HepG2 (cell line): ENCODE results near the gene KRTAP1-5.

ENCODE experiments used
- BHLHE40 ChIP-seq: IDR thresholded peaks from 2 replicates; pipeline ENCODE4 v1.6.1; 2011; ENCODE audit warnings: low read length, improper control_type of control experiment
- CAMTA2 ChIP-seq: sonication (generic); formaldehyde crosslinking; IDR thresholded peaks from 2 replicates; pipeline ENCODE4 v1.4.0; 2020; ENCODE audit warnings: mild to moderate bottlenecking, missing genetic modification reagents, borderline replicate concordance
- MYC ChIP-seq: sonication (generic); formaldehyde crosslinking; IDR thresholded peaks from 2 replicates; pipeline ENCODE4 v1.9.0; 2021; ENCODE audit warnings: missing genetic modification reagents, borderline replicate concordance
- TBL1XR1 ChIP-seq: fragments of 150-350 bp; IDR thresholded peaks from 2 replicates; pipeline ENCODE4 v1.6.1; 2014; ENCODE audit warnings: borderline replicate concordance, low read length; ENCODE audit not compliant: partially characterized antibody
- TSC22D2 ChIP-seq: sonication (generic); formaldehyde crosslinking; IDR thresholded peaks from 2 replicates; pipeline ENCODE4 v1.5.1; 2020; ENCODE audit warnings: missing genetic modification reagents, mild to moderate bottlenecking, borderline replicate concordance
- ZNF674 ChIP-seq: sonication (generic); formaldehyde crosslinking; IDR thresholded peaks from 2 replicates; pipeline ENCODE4 v1.5.0; 2020; ENCODE audit warnings: low read depth, mild to moderate bottlenecking, missing genetic modification reagents
- TF ChIP-seq, protein P1 (sequence below), 2 experiments: sonication (generic) in 1 of 2; formaldehyde crosslinking in 1 of 2; IDR thresholded peaks; 2 replicates each; pipeline versions ENCODE4 v1.4.0 to v1.6.1; 2018 to 2020; ENCODE audit warnings: missing genetic modification reagents in 2 of 2, borderline replicate concordance in 1 of 2, low read depth in 1 of 2, mild to moderate bottlenecking in 1 of 2, missing biosample characterization in 1 of 2
- TF ChIP-seq, protein P2 (sequence below): sonication (generic); formaldehyde crosslinking; conservative IDR thresholded peaks from 2 replicates; pipeline ENCODE4 v1.8.0; 2022; ENCODE audit warnings: mild to moderate bottlenecking, moderate library complexity, missing genetic modification reagents
- TF ChIP-seq, protein P3 (sequence below): sonication (generic); formaldehyde crosslinking; IDR thresholded peaks from 2 replicates; pipeline ENCODE4 v1.4.0; 2020; ENCODE audit warnings: low read depth, mild to moderate bottlenecking, missing genetic modification reagents

- TF ChIP-seq TBL1XR1 (no peak), CAMTA2 (no peak), TSC22D2 (no peak), ZNF674 (CRISPR knock-in tag) (no peak), BHLHE40 (no peak), MYC (CRISPR knock-in tag) (no peak)
- TF ChIP-seq, protein P1, sequence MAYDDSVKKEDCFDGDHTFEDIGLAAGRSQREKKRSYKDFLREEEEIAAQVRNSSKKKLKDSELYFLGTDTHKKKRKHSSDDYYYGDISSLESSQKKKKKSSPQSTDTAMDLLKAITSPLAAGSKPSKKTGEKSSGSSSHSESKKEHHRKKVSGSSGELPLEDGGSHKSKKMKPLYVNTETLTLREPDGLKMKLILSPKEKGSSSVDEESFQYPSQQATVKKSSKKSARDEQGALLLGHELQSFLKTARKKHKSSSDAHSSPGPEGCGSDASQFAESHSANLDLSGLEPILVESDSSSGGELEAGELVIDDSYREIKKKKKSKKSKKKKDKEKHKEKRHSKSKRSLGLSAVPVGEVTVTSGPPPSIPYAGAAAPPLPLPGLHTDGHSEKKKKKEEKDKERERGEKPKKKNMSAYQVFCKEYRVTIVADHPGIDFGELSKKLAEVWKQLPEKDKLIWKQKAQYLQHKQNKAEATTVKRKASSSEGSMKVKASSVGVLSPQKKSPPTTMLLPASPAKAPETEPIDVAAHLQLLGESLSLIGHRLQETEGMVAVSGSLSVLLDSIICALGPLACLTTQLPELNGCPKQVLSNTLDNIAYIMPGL (CRISPR knock-in tag; IDR thresholded peaks at IDR 0.05; ENCODE audit: borderline replicate concordance in 1 of 2, low read depth in 1 of 2) = no peak
- TF ChIP-seq, protein P2, sequence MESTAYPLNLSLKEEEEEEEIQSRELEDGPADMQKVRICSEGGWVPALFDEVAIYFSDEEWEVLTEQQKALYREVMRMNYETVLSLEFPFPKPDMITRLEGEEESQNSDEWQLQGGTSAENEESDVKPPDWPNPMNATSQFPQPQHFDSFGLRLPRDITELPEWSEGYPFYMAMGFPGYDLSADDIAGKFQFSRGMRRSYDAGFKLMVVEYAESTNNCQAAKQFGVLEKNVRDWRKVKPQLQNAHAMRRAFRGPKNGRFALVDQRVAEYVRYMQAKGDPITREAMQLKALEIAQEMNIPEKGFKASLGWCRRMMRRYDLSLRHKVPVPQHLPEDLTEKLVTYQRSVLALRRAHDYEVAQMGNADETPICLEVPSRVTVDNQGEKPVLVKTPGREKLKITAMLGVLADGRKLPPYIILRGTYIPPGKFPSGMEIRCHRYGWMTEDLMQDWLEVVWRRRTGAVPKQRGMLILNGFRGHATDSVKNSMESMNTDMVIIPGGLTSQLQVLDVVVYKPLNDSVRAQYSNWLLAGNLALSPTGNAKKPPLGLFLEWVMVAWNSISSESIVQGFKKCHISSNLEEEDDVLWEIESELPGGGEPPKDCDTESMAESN (CRISPR knock-in tag) = no peak
- TF ChIP-seq, protein P3, sequence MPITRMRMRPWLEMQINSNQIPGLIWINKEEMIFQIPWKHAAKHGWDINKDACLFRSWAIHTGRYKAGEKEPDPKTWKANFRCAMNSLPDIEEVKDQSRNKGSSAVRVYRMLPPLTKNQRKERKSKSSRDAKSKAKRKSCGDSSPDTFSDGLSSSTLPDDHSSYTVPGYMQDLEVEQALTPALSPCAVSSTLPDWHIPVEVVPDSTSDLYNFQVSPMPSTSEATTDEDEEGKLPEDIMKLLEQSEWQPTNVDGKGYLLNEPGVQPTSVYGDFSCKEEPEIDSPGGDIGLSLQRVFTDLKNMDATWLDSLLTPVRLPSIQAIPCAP = no peak
Observed at GRCh38 chr17:41029633-41030245, 2.7 kb upstream of the KRTAP1-5 start, which contains the start of gene KRTAP1-4.
